Ovary (tissue), 3 donors: Measurements from ENCODE around the gene CASP9.

ENCODE experiments used
- CTCF ChIP-seq, 3 donors: fragments of 450-650 bp in 2 of 3; fragments of 200-600 bp in 1 of 3; IDR thresholded peaks; one replicate each; pipeline versions ENCODE4 v1.5.1 to v1.8.0; 2016 to 2022; ENCODE audit warnings: antibody characterized with exemption in 3 of 3, mild to moderate bottlenecking in 1 of 3
- POLR2A ChIP-seq: fragments of 450-650 bp; IDR thresholded peaks from one replicate; pipeline ENCODE4 v1.6.1; 2017; ENCODE audit warnings: antibody characterized with exemption, mild to moderate bottlenecking, moderate library complexity
- donor health status: DM: no; HTN: no; CAD: no.

- no peak for TF ChIP-seq CTCF (IDR thresholded peaks at IDR 0.05)
- TF ChIP-seq POLR2A: no peak
Measured at GRCh38 chr1:15472587-15472986, 51.4 kb downstream of the CASP9 start.
